Measurements from ENCODE around the gene GLDN. TPM values are rescaled to one million over a fixed set of nuclear protein-coding genes. Genes with fewer than 3 reads are reported as not detected.

Gene GLDN
- total RNA-seq (10 to 100 TPM in 1 of 6 donors, under 1 TPM in 3, not detected in 2; 0.54 to 16.8 (median 0.70) TPM), polyA plus RNA-seq (under 1 TPM; 0.23 to 0.68 TPM)

DNA sequence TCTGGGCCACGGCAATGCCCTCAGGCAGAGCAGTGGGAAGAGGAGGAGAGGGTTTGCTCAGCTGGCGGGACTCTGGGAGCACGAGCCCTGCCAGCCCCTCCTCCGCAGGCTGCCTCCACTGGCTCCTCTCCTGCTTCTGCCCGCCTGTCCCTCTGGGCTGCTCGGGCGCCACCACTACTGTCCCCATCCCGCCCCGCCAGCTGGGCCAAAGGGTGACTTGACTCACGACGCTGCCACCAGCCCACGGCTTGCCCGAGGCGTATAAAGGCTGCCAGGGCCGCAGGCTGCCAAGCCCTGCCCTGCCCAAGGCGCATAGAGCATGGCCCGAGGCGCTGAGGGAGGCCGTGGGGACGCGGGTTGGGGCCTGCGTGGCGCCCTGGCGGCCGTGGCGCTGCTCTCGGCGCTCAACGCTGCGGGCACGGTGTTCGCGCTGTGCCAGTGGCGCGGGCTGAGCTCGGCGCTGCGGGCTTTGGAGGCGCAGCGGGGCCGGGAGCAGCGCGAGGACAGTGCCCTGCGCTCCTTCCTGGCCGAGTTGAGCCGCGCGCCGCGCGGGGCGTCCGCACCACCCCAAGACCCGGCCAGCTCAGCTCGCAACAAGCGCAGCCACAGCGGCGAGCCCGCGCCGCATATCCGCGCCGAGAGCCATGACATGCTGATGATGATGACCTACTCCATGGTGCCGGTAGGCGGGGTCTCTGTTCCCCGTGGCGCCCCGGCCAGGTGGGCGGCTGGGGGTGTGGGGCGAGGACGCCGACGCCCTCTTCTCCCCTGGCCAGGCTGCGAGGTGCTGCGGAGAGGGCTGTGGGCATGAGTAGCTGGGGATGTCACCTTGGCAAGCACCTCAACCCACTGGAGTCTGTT is at the start of gene GLDN:
GLDN (plus strand) TSS at position 290 of the 861 bp plus-strand sequence; CDS start at position 320, 30 bp downstream.
- TF ChIP-seq, protein P1, sequence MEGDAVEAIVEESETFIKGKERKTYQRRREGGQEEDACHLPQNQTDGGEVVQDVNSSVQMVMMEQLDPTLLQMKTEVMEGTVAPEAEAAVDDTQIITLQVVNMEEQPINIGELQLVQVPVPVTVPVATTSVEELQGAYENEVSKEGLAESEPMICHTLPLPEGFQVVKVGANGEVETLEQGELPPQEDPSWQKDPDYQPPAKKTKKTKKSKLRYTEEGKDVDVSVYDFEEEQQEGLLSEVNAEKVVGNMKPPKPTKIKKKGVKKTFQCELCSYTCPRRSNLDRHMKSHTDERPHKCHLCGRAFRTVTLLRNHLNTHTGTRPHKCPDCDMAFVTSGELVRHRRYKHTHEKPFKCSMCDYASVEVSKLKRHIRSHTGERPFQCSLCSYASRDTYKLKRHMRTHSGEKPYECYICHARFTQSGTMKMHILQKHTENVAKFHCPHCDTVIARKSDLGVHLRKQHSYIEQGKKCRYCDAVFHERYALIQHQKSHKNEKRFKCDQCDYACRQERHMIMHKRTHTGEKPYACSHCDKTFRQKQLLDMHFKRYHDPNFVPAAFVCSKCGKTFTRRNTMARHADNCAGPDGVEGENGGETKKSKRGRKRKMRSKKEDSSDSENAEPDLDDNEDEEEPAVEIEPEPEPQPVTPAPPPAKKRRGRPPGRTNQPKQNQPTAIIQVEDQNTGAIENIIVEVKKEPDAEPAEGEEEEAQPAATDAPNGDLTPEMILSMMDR (IDR thresholded peaks at IDR 0.05), result no peak
- Histone ChIP-seq H3K27me3 (peaks cover 0 to 4% (median 0%) of the 10 kb centered on the region in 4 donors), H3K4me3 (peak within 1 kb of the TSS; percentile 12 to 46 (median 20)), H3K4me1 (peaks cover 0 to 4% (median 0%) of the 10 kb centered on the region in 3 donors), H3K27ac (peak within 1 kb of the TSS in 1 of 4 donors; percentile 19), H3K36me3 (no peaks in the 10 kb centered on the region), H3K9me3 (no peaks in the 10 kb centered on the region)
- DNase-seq, result peak in 4 of 6 donors; percentile 13 to 76 (median 48)
- ATAC-seq, result peak; percentile 60 to 76 (median 72)
- intact Hi-C loops (cut with DNase I), result loop anchor here in 1 of 3 donors (5.0 kb wide), 1 partner anchor 51 kb away; no protein-coding TSS in a partner anchor
- FAIRE-seq, result no peak
- 4% methylated on average over 69 to 76 of the region's 76 CpGs for WGBS, 2 donors

DNA sequence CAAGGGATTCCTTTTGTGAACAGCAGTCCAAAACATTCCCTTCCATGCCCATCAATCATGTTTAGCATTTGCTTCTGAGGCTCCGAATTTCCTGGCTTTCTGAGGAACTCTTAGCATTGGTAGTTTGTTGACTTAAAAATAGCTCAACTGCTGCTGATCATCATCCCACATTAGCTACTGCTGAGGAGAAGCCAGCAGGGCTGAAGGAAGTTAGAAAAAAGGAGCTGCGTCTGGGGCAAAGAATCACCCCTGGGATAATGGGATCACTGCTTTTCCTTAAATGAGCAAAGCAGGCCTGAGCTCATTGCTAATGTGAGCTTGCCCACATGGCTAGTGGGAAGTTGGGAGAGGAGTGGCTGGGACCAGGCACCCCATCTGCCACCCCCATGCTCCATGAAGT is 42.8 kb upstream of the GLDN start:
- TF ChIP-seq, protein P1 (IDR thresholded peaks at IDR 0.05), result no peak
- intact Hi-C loops (cut with DNase I), result no loop called here
- Histone ChIP-seq H3K4me1 (peaks cover 0 to 8% (median 0%) of the 10 kb centered on the region in 3 donors), H3K36me3 (no peaks in the 10 kb centered on the region), H3K27ac (no peak overlapping the region), H3K27me3 (no peaks in the 10 kb centered on the region), H3K4me3 (no peak overlapping the region), H3K9me3 (no peaks in the 10 kb centered on the region)
- WGBS, 2 donors, result 82 to 85% methylated on average over 2 of the region's 2 CpGs
- DNase-seq, result no peak
- ATAC-seq, result no peak
- no peak for FAIRE-seq

GRCh38 chr15:51299187-51300015 is 42.1 kb upstream of the GLDN start:
- WGBS, 2 donors, result 62 to 67% methylated on average over 5 of the region's 5 CpGs
- no peak overlapping the region for H3K27ac ChIP-seq
- no peak for FAIRE-seq
- H3K4me1 ChIP-seq, result peaks cover 0 to 8% (median 0%) of the 10 kb centered on the region in 3 donors
- peak in 1 of 6 donors; percentile 11 for DNase-seq
- ATAC-seq, result peak in 3 of 4 donors; percentile 56 to 66 (median 62)
- H3K9me3 ChIP-seq, result no peaks in the 10 kb centered on the region
- TF ChIP-seq, protein P1 (IDR thresholded peaks at IDR 0.05), result no peak
- H3K27me3 ChIP-seq, result no peaks in the 10 kb centered on the region
- H3K4me3 ChIP-seq, result no peak overlapping the region
- intact Hi-C loops (cut with DNase I), result no loop called here
- no peaks in the 10 kb centered on the region for H3K36me3 ChIP-seq

DNA sequence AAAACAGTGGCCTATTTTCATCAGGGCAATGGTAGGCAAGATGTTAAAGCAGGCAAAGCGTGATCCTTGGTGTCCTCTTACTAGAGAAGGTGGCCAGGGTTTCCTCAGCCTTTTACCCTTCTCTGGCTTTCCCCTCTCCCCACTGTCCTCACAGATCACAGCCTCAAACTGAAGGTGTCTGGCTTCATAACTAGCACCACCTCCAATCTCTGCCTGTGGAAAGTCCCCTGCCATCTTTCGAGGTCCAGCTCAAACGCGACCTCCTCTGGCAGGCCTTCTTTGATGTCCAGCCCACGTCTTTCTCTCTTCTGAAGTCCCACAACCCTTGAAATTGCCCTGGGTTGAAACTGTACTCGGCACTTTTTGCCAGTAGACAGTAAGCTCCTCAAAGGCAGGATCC is 39.0 kb upstream of the GLDN start:
- Histone ChIP-seq H3K27me3 (no peaks in the 10 kb centered on the region), H3K4me3 (no peak overlapping the region), H3K9me3 (no peaks in the 10 kb centered on the region), H3K36me3 (no peaks in the 10 kb centered on the region), H3K4me1 (peaks cover 0 to 8% (median 0%) of the 10 kb centered on the region in 3 donors), H3K27ac (no peak overlapping the region)
- DNase-seq (no peak), ATAC-seq (no peak), FAIRE-seq (no peak)
- 80 to 94% methylated on average over 6 of the region's 6 CpGs for WGBS, 2 donors
- TF ChIP-seq, protein P1 (IDR thresholded peaks at IDR 0.05), result no peak
- intact Hi-C loops (cut with DNase I), result no loop called here

Data from pancreas (tissue), 10 donors.